Measurements from ENCODE around the gene RAD51B. TPM values are rescaled to one million over a fixed set of nuclear protein-coding genes. Genes with fewer than 3 reads are reported as not detected.

RAD51B gene
- total RNA-seq, 4 donors from 2014 or later: 14.0 to 16.4 (median 14.8) TPM

GRCh38 chr14:68320495-68320894 lies 500.9 kb downstream of the RAD51B start:
- WGBS, 2 donors: 83 to 88% methylated on average over 1 of the region's 1 CpG
- TF ChIP-seq, protein P1, sequence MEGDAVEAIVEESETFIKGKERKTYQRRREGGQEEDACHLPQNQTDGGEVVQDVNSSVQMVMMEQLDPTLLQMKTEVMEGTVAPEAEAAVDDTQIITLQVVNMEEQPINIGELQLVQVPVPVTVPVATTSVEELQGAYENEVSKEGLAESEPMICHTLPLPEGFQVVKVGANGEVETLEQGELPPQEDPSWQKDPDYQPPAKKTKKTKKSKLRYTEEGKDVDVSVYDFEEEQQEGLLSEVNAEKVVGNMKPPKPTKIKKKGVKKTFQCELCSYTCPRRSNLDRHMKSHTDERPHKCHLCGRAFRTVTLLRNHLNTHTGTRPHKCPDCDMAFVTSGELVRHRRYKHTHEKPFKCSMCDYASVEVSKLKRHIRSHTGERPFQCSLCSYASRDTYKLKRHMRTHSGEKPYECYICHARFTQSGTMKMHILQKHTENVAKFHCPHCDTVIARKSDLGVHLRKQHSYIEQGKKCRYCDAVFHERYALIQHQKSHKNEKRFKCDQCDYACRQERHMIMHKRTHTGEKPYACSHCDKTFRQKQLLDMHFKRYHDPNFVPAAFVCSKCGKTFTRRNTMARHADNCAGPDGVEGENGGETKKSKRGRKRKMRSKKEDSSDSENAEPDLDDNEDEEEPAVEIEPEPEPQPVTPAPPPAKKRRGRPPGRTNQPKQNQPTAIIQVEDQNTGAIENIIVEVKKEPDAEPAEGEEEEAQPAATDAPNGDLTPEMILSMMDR (IDR thresholded peaks at IDR 0.05): no peak
- TF ChIP-seq POLR2A (IDR thresholded peaks at IDR 0.05): no peak
- Histone ChIP-seq H3K4me3 (replicated peaks in 1 of 3) (no peak overlapping the region), H3K27ac (no peak overlapping the region), H3K9me3 (no peaks in the 10 kb centered on the region), H3K36me3 (no peaks in the 10 kb centered on the region), H3K27me3 (no peaks in the 10 kb centered on the region), H3K4me1 (peaks cover 22 to 35% of the 10 kb centered on the region in 2 donors)
- no peak for DNase-seq
- intact Hi-C loops (cut with DNase I): no loop called here

DNA sequence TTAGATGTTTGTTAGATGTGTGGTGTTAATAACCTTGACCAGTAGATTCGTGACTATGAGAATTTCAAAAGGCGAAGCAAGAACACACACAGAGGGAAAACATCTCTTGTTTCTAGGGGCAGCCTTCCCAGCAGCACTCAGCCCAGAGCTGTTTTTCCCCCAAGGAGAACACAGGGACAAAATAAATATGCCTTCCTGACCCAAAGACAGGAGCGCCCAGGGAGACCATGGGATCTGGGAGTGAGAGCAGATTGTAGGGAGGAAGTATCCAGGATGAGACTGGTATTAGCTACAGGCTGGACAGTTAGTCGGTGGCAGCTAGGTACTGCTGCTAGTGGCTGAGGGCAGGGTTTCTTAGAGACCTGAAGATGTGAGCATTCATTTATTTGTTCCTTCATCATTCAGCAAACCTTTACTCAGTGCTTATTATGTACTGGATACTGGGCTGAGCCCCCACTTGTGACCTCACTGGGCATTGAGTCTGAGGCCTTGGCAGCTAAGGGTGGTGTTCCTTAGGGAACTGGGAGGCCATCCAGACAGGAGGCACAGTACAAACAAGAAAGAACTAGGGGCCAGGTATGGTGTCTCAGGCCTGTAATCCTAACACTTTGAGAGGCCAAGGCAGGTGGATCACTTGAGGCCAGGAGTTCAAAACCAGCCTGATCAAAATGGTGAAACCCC lies 503.5 kb downstream of the RAD51B start:
- TF ChIP-seq POLR2A (IDR thresholded peaks at IDR 0.05): no peak
- TF ChIP-seq, protein P1 (IDR thresholded peaks at IDR 0.05): no peak
- H3K4me1 ChIP-seq: peaks cover 15 to 23% of the 10 kb centered on the region in 2 donors
- no peaks in the 10 kb centered on the region for H3K36me3 ChIP-seq
- H3K27ac ChIP-seq: peak overlapping the region in 1 of 3 donors; percentile 1
- 89 to 95% methylated on average over 4 of the region's 4 CpGs for WGBS, 2 donors
- H3K27me3 ChIP-seq: no peaks in the 10 kb centered on the region
- intact Hi-C loops (cut with DNase I): no loop called here
- H3K4me3 ChIP-seq (replicated peaks in 1 of 3): no peak overlapping the region
- no peaks in the 10 kb centered on the region for H3K9me3 ChIP-seq
- no peak for DNase-seq

DNA sequence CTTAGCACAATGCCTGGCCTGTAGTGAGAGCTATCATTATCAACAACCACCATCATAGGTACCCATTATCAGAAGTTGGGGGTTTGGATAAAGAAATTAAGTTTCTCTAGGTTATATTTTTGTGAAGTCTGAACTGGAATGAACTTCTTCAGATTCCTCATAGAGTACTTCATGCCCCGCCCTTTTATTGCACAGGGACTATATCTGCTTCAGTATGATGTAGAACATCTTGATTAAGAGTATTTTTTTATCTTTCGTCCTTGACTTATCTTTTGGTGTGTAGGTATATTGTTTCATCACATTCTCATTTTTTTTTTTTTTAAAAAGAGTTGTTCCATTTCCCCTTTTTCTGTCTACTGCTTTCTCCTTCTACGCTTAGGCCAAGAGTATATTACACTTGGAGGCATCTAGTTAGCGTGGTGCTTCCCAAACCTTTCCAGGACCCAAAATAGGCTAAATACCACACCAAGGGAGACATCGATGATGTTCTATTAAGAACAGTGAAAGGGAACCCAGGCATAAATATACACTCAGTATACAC lies 505.8 kb downstream of the RAD51B start:
- no peaks in the 10 kb centered on the region for H3K27me3 ChIP-seq
- 94 to 98% methylated on average over 5 of the region's 5 CpGs for WGBS, 2 donors
- H3K36me3 ChIP-seq: no peaks in the 10 kb centered on the region
- H3K27ac ChIP-seq: no peak overlapping the region
- H3K4me3 ChIP-seq (replicated peaks in 1 of 3): no peak overlapping the region
- H3K4me1 ChIP-seq: peaks cover 0 to 4% of the 10 kb centered on the region in 2 donors
- no peak for DNase-seq
- H3K9me3 ChIP-seq: no peaks in the 10 kb centered on the region
- intact Hi-C loops (cut with DNase I): no loop called here
- TF ChIP-seq, protein P1 (IDR thresholded peaks at IDR 0.05): no peak
- TF ChIP-seq POLR2A (IDR thresholded peaks at IDR 0.05): no peak

- Histone ChIP-seq H3K27me3 (no peaks in the 10 kb centered on the region), H3K36me3 (no peaks in the 10 kb centered on the region), H3K27ac (no peak overlapping the region), H3K4me3 (replicated peaks in 1 of 3) (no peak overlapping the region), H3K4me1 (no peaks in the 10 kb centered on the region), H3K9me3 (no peaks in the 10 kb centered on the region)
- WGBS, 2 donors: 81 to 86% methylated on average over 3 of the region's 3 CpGs
- no peak for TF ChIP-seq POLR2A (IDR thresholded peaks at IDR 0.05)
- TF ChIP-seq, protein P1 (IDR thresholded peaks at IDR 0.05): no peak
- DNase-seq: no peak
- intact Hi-C loops (cut with DNase I): no loop called here
These were observed 507.7 kb downstream of the RAD51B start for GRCh38 chr14:68327231-68327630.

DNA sequence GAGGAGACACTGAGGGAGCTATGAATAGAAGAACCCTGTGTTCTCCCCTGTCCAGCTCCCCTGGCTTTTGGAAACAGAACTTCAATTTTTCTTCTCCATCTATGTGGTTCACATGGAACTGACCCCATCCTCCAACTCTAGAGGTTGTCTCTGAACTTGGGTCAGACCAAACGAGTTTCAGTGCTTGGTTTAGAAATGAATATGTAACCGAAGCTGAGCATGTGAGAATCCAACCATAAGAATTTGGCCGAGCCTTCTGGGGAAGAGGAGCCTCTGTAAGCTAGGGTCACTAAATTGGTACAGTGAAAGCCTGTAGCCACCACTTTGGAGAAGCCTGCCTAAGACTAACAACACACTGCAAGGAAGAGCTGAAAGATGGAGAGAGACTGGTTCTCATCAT lies 508.9 kb downstream of the RAD51B start:
- DNase-seq: no peak
- no peaks in the 10 kb centered on the region for H3K9me3 ChIP-seq
- no peaks in the 10 kb centered on the region for H3K27me3 ChIP-seq
- no peak overlapping the region for H3K27ac ChIP-seq
- H3K4me3 ChIP-seq (replicated peaks in 1 of 3): no peak overlapping the region
- intact Hi-C loops (cut with DNase I): no loop called here
- TF ChIP-seq, protein P1 (IDR thresholded peaks at IDR 0.05): no peak
- no peak for TF ChIP-seq POLR2A (IDR thresholded peaks at IDR 0.05)
- H3K36me3 ChIP-seq: no peaks in the 10 kb centered on the region
- 94 to 96% methylated on average over 3 of the region's 3 CpGs for WGBS, 2 donors
- no peaks in the 10 kb centered on the region for H3K4me1 ChIP-seq

Measured in thyroid gland (tissue), 4 donors.